Muscle of leg (tissue), 16 donors: ENCODE data around the gene RPL5. TPM values are rescaled to one million over a fixed set of nuclear protein-coding genes. Genes with fewer than 3 reads are reported as not detected.
"Not testable (repeated sequence)": the region's sequence is repeated elsewhere in the genome, so short reads cannot be mapped to it uniquely, and the experiment has no call there.

Experiments
- DNase-seq: peaks from one replicate; pipeline ENCODE4 v3.0.0; 2013
- H3K27ac ChIP-seq: one replicate; pipeline ENCODE4 v1.5.1; 2013; ENCODE audit warnings: mild to moderate bottlenecking, low read length, control low read depth
- H3K27me3 ChIP-seq: one replicate; pipeline ENCODE4 v1.6.1; 2013; ENCODE audit warnings: low read length; ENCODE audit not compliant: control insufficient read depth, insufficient read depth
- H3K36me3 ChIP-seq: one replicate; pipeline ENCODE4 v1.6.1; 2013; ENCODE audit warnings: low read length; ENCODE audit not compliant: control insufficient read depth, insufficient read depth
- H3K4me1 ChIP-seq: one replicate; pipeline ENCODE4 v1.6.1; 2013; ENCODE audit warnings: low read length; ENCODE audit not compliant: control insufficient read depth, insufficient read depth
- H3K4me3 ChIP-seq: one replicate; pipeline ENCODE4 v1.5.1; 2013; ENCODE audit warnings: low read length, control low read depth
- H3K9me3 ChIP-seq: replicated peaks from 2 replicates; pipeline ENCODE4 v1.6.1; 2013; ENCODE audit warnings: low read depth, low read length; ENCODE audit not compliant: control insufficient read depth
- WGBS: methylation state at CpG from one replicate; pipeline ENCODE4 v1.1.5; 2013; ENCODE audit warnings: missing lambda C conversion rate; ENCODE audit not compliant: insufficient coverage; 5-methylcytosine and 5-hydroxymethylcytosine counted together
- long read RNA-seq, 11 donors: transcript quantifications; one replicate each; lab custom pipeline, GENCODE V29; 2026
- polyA plus RNA-seq, 8 donors: library from polyadenylated mRNA; unstranded; fragments of 120-200 nt; gene quantifications; one replicate each; pipeline versions ENCODE4 v1.2.1 to v1.2.3, GENCODE V29; 2013; ENCODE audit warnings: inconsistent platforms in 1 of 8, low replicate concordance in 1 of 8; ENCODE audit not compliant: insufficient read length in 8 of 8, insufficient read depth in 1 of 8
- total RNA-seq: library from RNA; stranded (reverse); fragments of 120-200 nt; gene quantifications from one replicate; pipeline ENCODE4 v1.2.4, GENCODE V29; 2013

The RPL5 gene
- 3,441 TPM for total RNA-seq
- 1,000 to 10,000 TPM; 2,573 to 3,024 (median 2,782) TPM for polyA plus RNA-seq
- long read RNA-seq, donor 1, transcript RPL5-205 (3 exons, 1,210 nt): minor isoform, 29 of 789 reads
- long read RNA-seq, donor 1, transcript RPL5-207 (2 exons, 271 nt): minor isoform, 21 of 789 reads
- long read RNA-seq, donor 1, transcript RPL5-208 (8 exons, 1,085 nt): major isoform, 498 of 789 reads
- long read RNA-seq, donor 1, transcript RPL5-212 (4 exons, 733 nt): minor isoform, 10 of 789 reads
- long read RNA-seq, donor 1, partial matches to known transcripts: 218 of 789 reads
- long read RNA-seq, donor 1, other reads (novel, unspliced or antisense): 10 of 789 reads
- long read RNA-seq, donor 2, transcript RPL5-205 (3 exons, 1,210 nt): minor isoform, 27 of 199 reads
- long read RNA-seq, donor 2, transcript RPL5-207 (2 exons, 271 nt): minor isoform, 9 of 199 reads
- long read RNA-seq, donor 2, transcript RPL5-208 (8 exons, 1,085 nt): major isoform, 86 of 199 reads
- long read RNA-seq, donor 2, partial matches to known transcripts: 74 of 199 reads
- long read RNA-seq, donor 2, other reads (novel, unspliced or antisense): 0 of 199 reads
- long read RNA-seq, donor 3, transcript RPL5-208 (8 exons, 1,085 nt): major isoform, 823 of 1,182 reads
- long read RNA-seq, donor 3, transcript RPL5-207 (2 exons, 271 nt): minor isoform, 22 of 1,182 reads
- long read RNA-seq, donor 3, transcript RPL5-212 (4 exons, 733 nt): minor isoform, 12 of 1,182 reads
- long read RNA-seq, donor 3, transcript RPL5-205 (3 exons, 1,210 nt): minor isoform, 42 of 1,182 reads
- long read RNA-seq, donor 3, partial matches to known transcripts: 256 of 1,182 reads
- long read RNA-seq, donor 3, other reads (novel, unspliced or antisense): 25 of 1,182 reads
- long read RNA-seq, donor 4, transcript RPL5-207 (2 exons, 271 nt): minor isoform, 27 of 1,111 reads
- long read RNA-seq, donor 4, transcript RPL5-208 (8 exons, 1,085 nt): major isoform, 622 of 1,111 reads
- long read RNA-seq, donor 4, transcript RPL5-212 (4 exons, 733 nt): minor isoform, 7 of 1,111 reads
- long read RNA-seq, donor 4, transcript RPL5-205 (3 exons, 1,210 nt): minor isoform, 66 of 1,111 reads
- long read RNA-seq, donor 4, partial matches to known transcripts: 368 of 1,111 reads
- long read RNA-seq, donor 4, other reads (novel, unspliced or antisense): 16 of 1,111 reads
- long read RNA-seq, donor 5, transcript RPL5-208 (8 exons, 1,085 nt): major isoform, 2,677 of 3,987 reads
- long read RNA-seq, donor 5, transcript RPL5-212 (4 exons, 733 nt): minor isoform, 30 of 3,987 reads
- long read RNA-seq, donor 5, transcript RPL5-205 (3 exons, 1,210 nt): minor isoform, 120 of 3,987 reads
- long read RNA-seq, donor 5, transcript RPL5-207 (2 exons, 271 nt): minor isoform, 64 of 3,987 reads
- long read RNA-seq, donor 5, partial matches to known transcripts: 948 of 3,987 reads
- long read RNA-seq, donor 5, other reads (novel, unspliced or antisense): 132 of 3,987 reads
- long read RNA-seq, donor 6, transcript RPL5-212 (4 exons, 733 nt): minor isoform, 43 of 3,560 reads
- long read RNA-seq, donor 6, transcript RPL5-208 (8 exons, 1,085 nt): major isoform, 2,109 of 3,560 reads
- long read RNA-seq, donor 6, transcript RPL5-207 (2 exons, 271 nt): minor isoform, 75 of 3,560 reads
- long read RNA-seq, donor 6, transcript RPL5-205 (3 exons, 1,210 nt): minor isoform, 124 of 3,560 reads
- long read RNA-seq, donor 6, partial matches to known transcripts: 1,094 of 3,560 reads
- long read RNA-seq, donor 6, other reads (novel, unspliced or antisense): 99 of 3,560 reads
- long read RNA-seq, donor 7, transcript RPL5-208 (8 exons, 1,085 nt): major isoform, 1,272 of 2,535 reads
- long read RNA-seq, donor 7, transcript RPL5-212 (4 exons, 733 nt): minor isoform, 16 of 2,535 reads
- long read RNA-seq, donor 7, transcript RPL5-207 (2 exons, 271 nt): minor isoform, 70 of 2,535 reads
- long read RNA-seq, donor 7, transcript RPL5-205 (3 exons, 1,210 nt): minor isoform, 111 of 2,535 reads
- long read RNA-seq, donor 7, partial matches to known transcripts: 998 of 2,535 reads
- long read RNA-seq, donor 7, other reads (novel, unspliced or antisense): 55 of 2,535 reads
- long read RNA-seq, donor 8, transcript RPL5-208 (8 exons, 1,085 nt): major isoform, 598 of 1,842 reads
- long read RNA-seq, donor 8, transcript RPL5-205 (3 exons, 1,210 nt): minor isoform, 193 of 1,842 reads
- long read RNA-seq, donor 8, transcript RPL5-211 (3 exons, 591 nt): minor isoform, 9 of 1,842 reads
- long read RNA-seq, donor 8, transcript RPL5-207 (2 exons, 271 nt): minor isoform, 97 of 1,842 reads
- long read RNA-seq, donor 8, partial matches to known transcripts: 898 of 1,842 reads
- long read RNA-seq, donor 8, other reads (novel, unspliced or antisense): 35 of 1,842 reads
- long read RNA-seq, donor 9, transcript RPL5-205 (3 exons, 1,210 nt): minor isoform, 106 of 1,710 reads
- long read RNA-seq, donor 9, transcript RPL5-207 (2 exons, 271 nt): minor isoform, 56 of 1,710 reads
- long read RNA-seq, donor 9, transcript RPL5-212 (4 exons, 733 nt): minor isoform, 9 of 1,710 reads
- long read RNA-seq, donor 9, transcript RPL5-208 (8 exons, 1,085 nt): major isoform, 828 of 1,710 reads
- long read RNA-seq, donor 9, partial matches to known transcripts: 668 of 1,710 reads
- long read RNA-seq, donor 9, other reads (novel, unspliced or antisense): 35 of 1,710 reads
- long read RNA-seq, donor 10, transcript RPL5-205 (3 exons, 1,210 nt): minor isoform, 288 of 2,496 reads
- long read RNA-seq, donor 10, transcript RPL5-207 (2 exons, 271 nt): minor isoform, 86 of 2,496 reads
- long read RNA-seq, donor 10, transcript RPL5-211 (3 exons, 591 nt): minor isoform, 8 of 2,496 reads
- long read RNA-seq, donor 10, transcript RPL5-208 (8 exons, 1,085 nt): major isoform, 827 of 2,496 reads
- long read RNA-seq, donor 10, partial matches to known transcripts: 1,234 of 2,496 reads
- long read RNA-seq, donor 10, other reads (novel, unspliced or antisense): 40 of 2,496 reads
- long read RNA-seq, donor 11, transcript RPL5-207 (2 exons, 271 nt): minor isoform, 33 of 1,927 reads
- long read RNA-seq, donor 11, transcript RPL5-205 (3 exons, 1,210 nt): minor isoform, 76 of 1,927 reads
- long read RNA-seq, donor 11, transcript RPL5-212 (4 exons, 733 nt): minor isoform, 8 of 1,927 reads
- long read RNA-seq, donor 11, transcript RPL5-208 (8 exons, 1,085 nt): major isoform, 940 of 1,927 reads
- long read RNA-seq, donor 11, partial matches to known transcripts: 833 of 1,927 reads
- long read RNA-seq, donor 11, other reads (novel, unspliced or antisense): 28 of 1,927 reads

- Histone ChIP-seq H3K27me3 (no peaks in the 10 kb centered on the region), H3K36me3 (peaks cover 22% of the 10 kb centered on the region), H3K27ac (peak within 1 kb of the TSS; percentile 90), H3K9me3 (no peaks in the 10 kb centered on the region), H3K4me1 (peaks cover 7% of the 10 kb centered on the region), H3K4me3 (peak within 1 kb of the TSS; percentile 99)
- WGBS: under 1% methylated on average over 49 of the region's 57 CpGs
- peak; percentile 99 for DNase-seq
Observed at GRCh38 chr1:92831762-92832536, at the start of gene RPL5. RPL5 (plus strand) TSS chr1:92832040; CDS start chr1:92832115, 75 bp downstream.

- not testable (repeated sequence) for H3K9me3 ChIP-seq, H3K27me3 ChIP-seq, H3K4me1 ChIP-seq, H3K36me3 ChIP-seq
- Histone ChIP-seq H3K4me3 (peak overlapping the region; percentile 57), H3K27ac (peak overlapping the region; percentile 98)
- no CpG with 5 or more reads among the region's 14 CpGs for WGBS
- peak; percentile 53 for DNase-seq
Observed at GRCh38 chr1:92783550-92783949, 48.3 kb upstream of the RPL5 start.

- WGBS: 0% methylated on average over 22 of the region's 25 CpGs
- no peaks in the 10 kb centered on the region for H3K9me3 ChIP-seq
- peaks cover 10% of the 10 kb centered on the region for H3K4me1 ChIP-seq
- H3K4me3 ChIP-seq: peak overlapping the region; percentile 57
- peak; percentile 78 for DNase-seq
- no peaks in the 10 kb centered on the region for H3K36me3 ChIP-seq
- peak overlapping the region; percentile 98 for H3K27ac ChIP-seq
- H3K27me3 ChIP-seq: no peaks in the 10 kb centered on the region
Observed at GRCh38 chr1:92784021-92784638, 47.7 kb upstream of the RPL5 start.

- Histone ChIP-seq H3K27ac (peak within 1 kb of the TSS; percentile 98), H3K27me3 (no peaks in the 10 kb centered on the region), H3K36me3 (no peaks in the 10 kb centered on the region), H3K4me3 (peak within 1 kb of the TSS; percentile 57), H3K9me3 (no peaks in the 10 kb centered on the region), H3K4me1 (peaks cover 10% of the 10 kb centered on the region)
- DNase-seq: peak; percentile 99
- under 1% methylated on average over 89 of the region's 94 CpGs for WGBS
Observed at GRCh38 chr1:92784639-92785500, 47.0 kb upstream of the RPL5 start, which contains the start of gene EVI5. EVI5 (minus strand) TSS chr1:92785108; CDS start chr1:92736546, 48,562 bp downstream.

- Histone ChIP-seq H3K4me3 (no peak overlapping the region), H3K36me3 (no peaks in the 10 kb centered on the region), H3K4me1 (peaks cover 10% of the 10 kb centered on the region), H3K27me3 (no peaks in the 10 kb centered on the region), H3K9me3 (no peaks in the 10 kb centered on the region), H3K27ac (no peak overlapping the region)
- peak; percentile 21 for DNase-seq
- WGBS: 74% methylated on average over 2 of the region's 5 CpGs
Observed at GRCh38 chr1:92786111-92786901, 45.5 kb upstream of the RPL5 start.

GRCh38 chr1:92790081-92790480 lies 41.8 kb upstream of the RPL5 start:
- Histone ChIP-seq H3K4me3 (no peak overlapping the region), H3K4me1 (no peaks in the 10 kb centered on the region), H3K36me3 (no peaks in the 10 kb centered on the region), H3K9me3 (no peaks in the 10 kb centered on the region), H3K27ac (no peak overlapping the region), H3K27me3 (no peaks in the 10 kb centered on the region)
- DNase-seq: no peak
